ENCODE results near the gene GNAQ. TPM values are rescaled to one million over a fixed set of nuclear protein-coding genes. Genes with fewer than 3 reads are reported as not detected.

GNAQ gene
- total RNA-seq, 1 donor from 2014 or later = 0.20 TPM

GRCh38 chr9:78031893-78032729, 500 bp upstream of the GNAQ start:
- peak; percentile 35 for ATAC-seq (ENCODE audit: low read depth)
- no peaks in the 10 kb centered on the region for H3K9me3 Mint-ChIP-seq
- ChIA-PET CTCF (interaction anchor here (1.3 kb wide), 1 partner anchor 577 kb away, joined by 5 read pairs; no protein-coding TSS in a partner anchor), POLR2A (no interaction called here)
- peak; percentile 21 for DNase-seq
- peaks cover 25% of the 10 kb centered on the region for H3K4me1 Mint-ChIP-seq
- H3K27me3 Mint-ChIP-seq = peaks cover 52% of the 10 kb centered on the region
- H3K36me3 Mint-ChIP-seq (ENCODE audit: low read depth) = no peaks in the 10 kb centered on the region
- H3K27ac Mint-ChIP-seq = no peak overlapping the region
- peak overlapping the region; percentile 85 for H3K4me3 Mint-ChIP-seq
- intact Hi-C loops (cut with micrococcal nuclease) = loop anchor here (5.0 to 10.0 kb wide), 3 partner anchors 203 to 855 kb away; partner anchors contain the start of genes CEP78 and VPS13A
- TF ChIP-seq CTCF (IDR thresholded peaks at IDR 0.05) = no peak

GRCh38 chr9:78030553-78031443, 813 bp downstream of the GNAQ start:
- peak; percentile 24 for DNase-seq
- H3K9me3 Mint-ChIP-seq = no peaks in the 10 kb centered on the region

DNA sequence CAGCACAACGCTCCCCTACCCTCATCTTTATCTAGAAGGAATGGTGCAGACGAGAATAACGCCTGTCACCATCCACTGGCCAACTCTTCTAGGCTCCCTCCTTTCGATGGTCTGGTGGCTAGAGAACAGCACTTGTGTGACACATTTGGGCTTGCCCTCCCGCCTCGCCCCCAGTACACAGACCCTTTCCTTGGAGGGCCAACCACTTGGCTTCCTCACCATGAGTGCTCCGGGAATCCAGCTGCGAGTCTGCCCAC, 1.4 kb downstream of the GNAQ start:
- no peaks in the 10 kb centered on the region for H3K36me3 Mint-ChIP-seq (ENCODE audit: low read depth)
- DNase-seq = no peak
- peaks cover 23% of the 10 kb centered on the region for H3K4me1 Mint-ChIP-seq
- ChIA-PET CTCF (no interaction called here), POLR2A (no interaction called here)
- intact Hi-C loops (cut with micrococcal nuclease) = loop anchor here (5.0 to 10.0 kb wide), 3 partner anchors 205 to 853 kb away; partner anchors contain the start of genes CEP78 and VPS13A
- no peak for TF ChIP-seq CTCF (IDR thresholded peaks at IDR 0.05)
- peaks cover 41% of the 10 kb centered on the region for H3K27me3 Mint-ChIP-seq
- no peaks in the 10 kb centered on the region for H3K9me3 Mint-ChIP-seq
- peak overlapping the region; percentile 77 for H3K4me3 Mint-ChIP-seq
- no peak for ATAC-seq (ENCODE audit: low read depth)
- H3K27ac Mint-ChIP-seq = no peak overlapping the region

More at GRCh38 chr9:78030553-78031443, 813 bp downstream of the GNAQ start:
- ChIA-PET CTCF (interaction anchor here (1.3 kb wide), 1 partner anchor 576 kb away, joined by 5 read pairs; no protein-coding TSS in a partner anchor), POLR2A (no interaction called here)
- Mint-ChIP-seq H3K27me3 (peaks cover 44% of the 10 kb centered on the region), H3K36me3 (ENCODE audit: low read depth) (no peaks in the 10 kb centered on the region), H3K27ac (no peak overlapping the region), H3K4me3 (peak overlapping the region; percentile 77), H3K4me1 (peaks cover 25% of the 10 kb centered on the region)
- ATAC-seq (ENCODE audit: low read depth) = no peak
- no peak for TF ChIP-seq CTCF (IDR thresholded peaks at IDR 0.05)
- intact Hi-C loops (cut with micrococcal nuclease) = loop anchor here (5.0 to 10.0 kb wide), 3 partner anchors 204 to 853 kb away; partner anchors contain the start of genes CEP78 and VPS13A

DNA sequence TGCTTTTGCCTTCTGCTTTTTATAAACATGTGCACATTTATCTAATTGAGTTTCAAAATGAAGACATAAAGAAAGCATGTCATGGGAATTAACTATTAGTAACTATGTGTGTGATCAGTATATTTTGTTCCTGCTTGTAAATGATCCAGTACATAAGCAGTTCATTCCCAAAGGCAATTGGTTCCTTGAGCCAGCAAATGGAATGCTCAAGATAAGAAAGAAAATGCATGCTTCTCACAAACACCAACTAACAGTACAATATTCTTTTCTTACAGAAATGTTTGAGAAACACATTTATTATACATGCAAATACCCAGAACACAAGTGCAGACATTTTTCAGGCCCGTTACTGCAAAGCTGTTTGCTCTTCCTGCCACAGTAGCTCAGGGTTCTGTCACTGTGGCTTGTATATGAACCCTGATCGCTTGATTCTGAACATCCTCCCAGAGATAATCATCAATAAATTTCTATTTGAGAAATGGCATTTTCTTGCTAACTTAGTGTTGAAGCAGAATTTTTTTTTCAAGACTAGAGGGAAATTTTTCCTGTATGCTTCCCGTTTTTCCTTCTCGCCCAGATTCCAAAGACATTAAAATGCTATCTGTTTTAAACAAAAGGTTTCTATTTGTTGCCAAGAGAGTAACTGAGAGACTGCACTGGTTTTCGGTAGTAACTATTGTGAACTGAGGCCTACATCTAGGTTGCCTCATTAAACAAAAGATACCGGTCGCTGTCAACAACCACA, 1.9 kb downstream of the GNAQ start:
- ChIA-PET POLR2A (no interaction called here), CTCF (interaction anchor here (0.7 kb wide), 1 partner anchor 30 kb away, joined by 3 read pairs; no protein-coding TSS in a partner anchor)
- Mint-ChIP-seq H3K27me3 (peaks cover 37% of the 10 kb centered on the region), H3K4me1 (peaks cover 22% of the 10 kb centered on the region), H3K36me3 (ENCODE audit: low read depth) (no peaks in the 10 kb centered on the region), H3K4me3 (peak overlapping the region; percentile 77), H3K27ac (no peak overlapping the region), H3K9me3 (no peaks in the 10 kb centered on the region)
- intact Hi-C loops (cut with micrococcal nuclease) = loop anchor here (5.0 to 10.0 kb wide), 3 partner anchors 205 to 852 kb away; partner anchors contain the start of genes CEP78 and VPS13A
- DNase-seq = no peak
- ATAC-seq (ENCODE audit: low read depth) = no peak
- TF ChIP-seq CTCF (IDR thresholded peaks at IDR 0.05) = no peak
